LNCaP clone FGC (cell line): Measurements from ENCODE around the gene CCL16.
A peak's percentile ranks its signal among the peaks of the same experiment; 100 is the strongest.

Experiments used
- DNase-seq: peaks from one replicate; pipeline ENCODE4 v3.0.0-alpha.2; 2011; ENCODE audit warnings: low read depth
- H3K4me3 ChIP-seq: 2 replicates; pipeline ENCODE4 v1.5.1; 2011; ENCODE audit warnings: mild to moderate bottlenecking, low read depth, low read length, control low read depth
- CTCF ChIP-seq: IDR thresholded peaks from 2 replicates; pipeline ENCODE4 v1.5.1; 2012; ENCODE audit warnings: mild to moderate bottlenecking; ENCODE audit not compliant: control insufficient read depth, insufficient read depth; ENCODE audit errors: extremely low read depth

Gene CCL16

DNA sequence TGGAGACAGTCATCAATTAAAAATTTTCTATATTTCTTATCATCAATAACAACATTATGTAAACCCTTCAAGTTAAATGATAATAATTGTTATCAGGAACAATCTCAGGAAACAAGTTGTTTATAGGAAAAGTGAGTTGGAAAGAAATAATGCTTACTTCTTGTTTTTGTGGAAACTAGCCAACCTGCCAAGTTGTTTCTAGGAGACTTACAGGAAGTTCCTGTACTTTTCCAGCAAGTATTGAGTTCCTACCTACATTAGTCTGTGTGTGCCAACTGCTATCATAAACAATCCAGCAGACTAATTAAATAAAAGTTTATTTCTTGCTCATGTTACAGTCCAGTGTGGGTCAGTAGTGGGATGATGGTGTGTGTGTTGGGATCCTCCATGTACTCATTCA is 6.9 kb upstream of the CCL16 start:
- peak; percentile 31 for DNase-seq
- H3K4me3 ChIP-seq: no peak overlapping the region
- no peak for TF ChIP-seq CTCF

- no peak for DNase-seq
- no peak within 1 kb of the TSS for H3K4me3 ChIP-seq
- no peak for TF ChIP-seq CTCF
Measured at GRCh38 chr17:35986643-35987042, 5.3 kb upstream of the CCL16 start, which contains the start of gene CCL14. Gene CCL14 (minus strand): TSS chr17:35986729. CDS start chr17:35986649, 80 bp downstream.

DNA sequence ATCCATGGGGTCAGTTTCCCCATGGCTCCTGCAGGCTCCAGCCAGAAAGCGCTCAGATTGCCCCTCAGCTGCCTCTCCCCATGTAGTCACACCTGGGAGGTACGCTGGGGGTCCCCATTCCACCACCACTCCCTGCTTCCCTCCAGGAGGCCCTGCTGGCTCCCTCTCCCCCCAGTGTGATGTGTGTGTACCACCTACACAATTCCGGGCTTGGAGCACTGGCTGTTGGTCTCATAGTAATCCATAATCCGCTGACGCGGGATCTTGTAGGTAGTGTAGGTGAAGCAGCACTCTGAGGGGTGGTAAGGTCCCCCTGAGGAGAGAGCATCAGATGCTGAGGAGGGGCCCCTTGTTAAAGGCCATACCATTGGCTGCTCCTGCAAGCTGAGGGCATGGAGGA is 2.8 kb upstream of the CCL16 start:
- H3K4me3 ChIP-seq: no peak overlapping the region

DNA sequence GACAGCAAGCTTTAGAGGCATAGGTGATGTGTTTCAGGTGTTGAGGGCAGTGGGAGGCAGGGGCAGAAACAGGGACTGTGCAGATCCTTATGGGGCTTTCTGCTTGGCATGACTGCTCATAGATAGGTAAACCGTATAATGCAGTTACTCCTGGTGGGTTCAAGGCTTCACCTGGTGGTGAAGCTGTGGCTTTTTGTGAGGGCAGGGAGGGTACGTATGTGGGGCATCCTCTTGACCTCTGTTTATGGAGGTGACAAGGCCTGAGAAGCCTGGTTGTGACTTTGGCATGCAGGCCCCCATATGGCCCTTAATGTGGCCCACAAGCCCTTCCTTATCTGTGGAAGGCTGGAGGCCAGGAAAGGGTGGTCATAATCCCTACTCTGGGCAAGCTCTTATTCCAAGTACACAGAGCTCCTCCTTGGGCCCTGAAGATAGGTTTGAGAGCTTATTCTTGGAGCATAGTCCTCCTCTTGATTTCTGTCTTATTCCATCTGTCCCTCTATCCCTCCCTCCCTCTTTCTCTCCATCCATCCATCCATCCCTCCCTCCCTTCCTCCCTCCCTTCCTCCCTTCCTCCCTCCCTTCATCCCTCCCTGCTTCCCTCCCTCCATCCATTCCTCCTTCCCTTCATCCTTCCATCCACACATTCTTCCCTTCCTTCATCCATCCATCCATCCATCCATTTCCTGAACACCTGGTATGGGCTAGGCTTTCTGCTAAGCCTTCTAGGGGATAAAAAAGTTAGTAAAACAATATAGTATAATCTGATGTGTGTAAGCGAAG is 1.3 kb upstream of the CCL16 start:
- no peak for DNase-seq
- no peak overlapping the region for H3K4me3 ChIP-seq
- TF ChIP-seq CTCF: no peak

More for the DNA sequence above, 2.8 kb upstream of the CCL16 start:
- no peak for DNase-seq
- TF ChIP-seq CTCF: no peak

GRCh38 chr17:35981908-35982330 is 622 bp upstream of the CCL16 start:
- TF ChIP-seq CTCF: 0 out of 2 replicates have a peak, but pooled peaks have one; percentile 20
- DNase-seq: no peak

DNA sequence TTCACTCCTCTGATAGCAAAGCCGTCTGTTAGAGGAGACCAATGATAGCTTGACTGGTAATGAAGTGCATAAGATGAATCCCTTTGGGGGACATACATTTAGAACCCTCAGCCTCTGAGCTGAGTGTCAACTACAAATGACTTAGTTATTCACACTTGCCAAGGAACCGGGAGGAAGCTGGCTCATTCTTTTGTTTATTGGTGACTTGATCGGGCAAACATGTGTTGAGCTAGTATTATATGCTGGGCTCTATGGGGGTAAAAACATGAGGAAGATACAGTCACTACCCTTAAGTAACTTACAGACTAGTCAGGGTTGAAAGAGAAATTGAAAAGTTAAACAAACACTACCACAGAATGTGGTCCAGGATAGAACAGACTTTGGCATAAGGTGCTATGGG is 3.0 kb downstream of the CCL16 start:
- no peak overlapping the region for H3K4me3 ChIP-seq
- TF ChIP-seq CTCF: no peak
- DNase-seq: no peak

More at GRCh38 chr17:35981908-35982330, 622 bp upstream of the CCL16 start:
- no peak overlapping the region for H3K4me3 ChIP-seq

- DNase-seq: no peak
- no peak overlapping the region for H3K4me3 ChIP-seq
- TF ChIP-seq CTCF: no peak
Measured at GRCh38 chr17:35977509-35977908, 3.8 kb downstream of the CCL16 start.
